Natural killer cell (primary cell): Measurements from ENCODE around the gene EPS15. TPM values are rescaled to one million over a fixed set of nuclear protein-coding genes. Genes with fewer than 3 reads are reported as not detected.

ENCODE experiments used
- ATAC-seq, 3 donors: fragments of 150-1000 bp in 2 of 3; fragments of 200-7000 bp in 1 of 3; cut with Tn5 transposase; 1 replicate in 1 of 3; 2 replicates in 2 of 3; pipeline ENCODE4 v1.10.0; 2021; ENCODE audit warnings: mild to moderate bottlenecking in 2 of 3, moderate library complexity in 2 of 3
- DNase-seq, 2 donors: peaks; one replicate each; pipeline versions ENCODE4 v3.0.0 to v3.0.0-alpha.2; 2013 to 2021; ENCODE audit warnings: mixed read lengths in 1 of 2
- H3K27ac ChIP-seq: one replicate; pipeline ENCODE4 v1.5.1; 2013; ENCODE audit warnings: mild to moderate bottlenecking, low read length
- H3K27me3 ChIP-seq: one replicate; pipeline ENCODE4 v1.6.1; 2013; ENCODE audit warnings: low read length; ENCODE audit not compliant: control insufficient read depth, insufficient read depth
- H3K36me3 ChIP-seq: one replicate; pipeline ENCODE4 v1.6.1; 2013; ENCODE audit warnings: low read length; ENCODE audit not compliant: control insufficient read depth, insufficient read depth
- H3K4me1 ChIP-seq: one replicate; pipeline ENCODE4 v1.6.1; 2013; ENCODE audit warnings: low read length; ENCODE audit not compliant: control insufficient read depth, insufficient read depth
- H3K4me3 ChIP-seq: one replicate; pipeline ENCODE4 v1.5.1; 2013; ENCODE audit warnings: low read length
- H3K9me3 ChIP-seq: one replicate; pipeline ENCODE4 v1.6.1; 2013; ENCODE audit warnings: low read length; ENCODE audit not compliant: control insufficient read depth, insufficient read depth
- H3K27ac Mint-ChIP-seq, 2 donors: one replicate each; pipeline ENCODE4 v1.8.0; 2022; ENCODE audit warnings: mild to moderate bottlenecking in 2 of 2, mixed read lengths in 2 of 2, moderate library complexity in 1 of 2
- H3K27me3 Mint-ChIP-seq, 2 donors: one replicate each; pipeline ENCODE4 v1.8.0; 2022; ENCODE audit warnings: low read depth in 2 of 2, mixed read lengths in 2 of 2
- H3K36me3 Mint-ChIP-seq: one replicate; pipeline ENCODE4 v1.8.0; 2022; ENCODE audit warnings: mixed read lengths
- H3K4me1 Mint-ChIP-seq, 2 donors: one replicate each; pipeline ENCODE4 v1.8.0; 2022; ENCODE audit warnings: mixed read lengths in 2 of 2
- H3K4me3 Mint-ChIP-seq: one replicate; pipeline ENCODE4 v1.8.0; 2022; ENCODE audit warnings: mild to moderate bottlenecking, moderate library complexity, mixed read lengths
- H3K9me3 Mint-ChIP-seq, 2 donors: one replicate each; pipeline ENCODE4 v1.8.0; 2022; ENCODE audit warnings: mixed read lengths in 2 of 2
- CTCF ChIP-seq: fragments of 200-600 bp; IDR thresholded peaks from one replicate; pipeline ENCODE4 v1.8.0; 2022; ENCODE audit warnings: antibody characterized with exemption
- WGBS: methylation state at CpG from one replicate; pipeline ENCODE4 v1.1.7; 2013; ENCODE audit warnings: missing lambda C conversion rate; ENCODE audit not compliant: insufficient coverage; 5-methylcytosine and 5-hydroxymethylcytosine counted together
- intact Hi-C: fragments of 100-400 bp; cut with micrococcal nuclease; formaldehyde crosslinking; loops from one replicate; pipeline ENCODE4 v1.14.2; 2022
- total RNA-seq, 4 donors: library from RNA; stranded (reverse); fragments of 120-200 nt in 1 of 4; gene quantifications; one replicate each; pipeline versions ENCODE4 v1.2.3 to v1.2.4, GENCODE V29; 2013 to 2022

The EPS15 gene
- total RNA-seq, 3 donors from 2014 or later (not counting 1 experiment from before 2014, with no cell fraction given), result 92.7 to 127 (median 93.5) TPM

- H3K9me3 ChIP-seq, result no peaks in the 10 kb centered on the region
- Mint-ChIP-seq H3K27ac (no peak overlapping the region), H3K36me3 (no peaks in the 10 kb centered on the region), H3K4me1 (no peaks in the 10 kb centered on the region), H3K27me3 (no peaks in the 10 kb centered on the region), H3K4me3 (no peak overlapping the region), H3K9me3 (no peaks in the 10 kb centered on the region)
- intact Hi-C loops, result no loop called here
- no peak overlapping the region for H3K4me3 ChIP-seq
- H3K27me3 ChIP-seq, result no peaks in the 10 kb centered on the region
- no peak for TF ChIP-seq CTCF
- H3K36me3 ChIP-seq, result no peaks in the 10 kb centered on the region
- no peak for DNase-seq
- H3K27ac ChIP-seq, result no peak overlapping the region
- no peak for ATAC-seq
- H3K4me1 ChIP-seq, result no peaks in the 10 kb centered on the region
- WGBS, result 96% methylated on average over 4 of the region's 4 CpGs
Observed at GRCh38 chr1:51305371-51305823, 213.7 kb downstream of the EPS15 start.

GRCh38 chr1:51304360-51304759 lies 214.7 kb downstream of the EPS15 start:
- Mint-ChIP-seq H3K27me3 (no peaks in the 10 kb centered on the region), H3K9me3 (no peaks in the 10 kb centered on the region), H3K36me3 (no peaks in the 10 kb centered on the region), H3K4me1 (no peaks in the 10 kb centered on the region), H3K27ac (no peak overlapping the region), H3K4me3 (no peak overlapping the region)
- no peaks in the 10 kb centered on the region for H3K9me3 ChIP-seq
- H3K36me3 ChIP-seq, result no peaks in the 10 kb centered on the region
- no peaks in the 10 kb centered on the region for H3K4me1 ChIP-seq
- H3K4me3 ChIP-seq, result no peak overlapping the region
- no peaks in the 10 kb centered on the region for H3K27me3 ChIP-seq
- no peak overlapping the region for H3K27ac ChIP-seq
- WGBS, result 60% methylated on average over 1 of the region's 1 CpG
- TF ChIP-seq CTCF, result no peak
- DNase-seq (no peak), ATAC-seq (no peak)
- intact Hi-C loops, result no loop called here

Other genes with a start within 250 kb of the EPS15 start
- under 1 TPM in 1 of 3 donors, not detected in 2; 0.38 TPM for gene TTC39A, start 188.7 kb downstream of the EPS15 start, total RNA-seq
- 10 to 100 TPM; 53.0 to 72.6 (median 62.0) TPM for gene OSBPL9, start 97.8 kb upstream of the EPS15 start, total RNA-seq